HK-2 (cell line): ENCODE results near the gene NAALADL2.
"Not testable (repeated sequence)": the region's sequence is repeated elsewhere in the genome, so short reads cannot be mapped to it uniquely, and the experiment has no call there.

Experiments
- DNase-seq: peaks from one replicate; pipeline ENCODE4 v3.0.0-alpha.2; 2018; ENCODE audit not compliant: unreplicated experiment

Gene NAALADL2

GRCh38 chr3:175073219-175073905 is 214.2 kb downstream of the NAALADL2 start:
- no peak for DNase-seq

GRCh38 chr3:175075269-175075668 is 216.1 kb downstream of the NAALADL2 start:
- DNase-seq, result no peak

GRCh38 chr3:175077216-175077615 is 218.1 kb downstream of the NAALADL2 start:
- no peak for DNase-seq

- no peak for DNase-seq
Observed at GRCh38 chr3:175082631-175083030, 223.5 kb downstream of the NAALADL2 start.

GRCh38 chr3:175087128-175087527 is 228.0 kb downstream of the NAALADL2 start:
- DNase-seq, result not testable (repeated sequence)

- DNase-seq, result no peak
Observed at GRCh38 chr3:175088766-175089380, 229.7 kb downstream of the NAALADL2 start.

- no peak for DNase-seq
Observed at GRCh38 chr3:175091426-175092114, 232.4 kb downstream of the NAALADL2 start.

- no peak for DNase-seq
Observed at GRCh38 chr3:175093748-175094147, 234.6 kb downstream of the NAALADL2 start.

GRCh38 chr3:175094344-175094743 is 235.2 kb downstream of the NAALADL2 start:
- no peak for DNase-seq

- no peak for DNase-seq
Observed at GRCh38 chr3:175098644-175099043, 239.5 kb downstream of the NAALADL2 start.

GRCh38 chr3:175102161-175102560 is 243.0 kb downstream of the NAALADL2 start:
- no peak for DNase-seq

GRCh38 chr3:175103298-175103697 is 244.2 kb downstream of the NAALADL2 start:
- DNase-seq, result no peak

- DNase-seq, result no peak
Observed at GRCh38 chr3:175105066-175105465, 245.9 kb downstream of the NAALADL2 start.

GRCh38 chr3:175107231-175107630 is 248.1 kb downstream of the NAALADL2 start:
- no peak for DNase-seq

GRCh38 chr3:175107995-175108394 is 248.9 kb downstream of the NAALADL2 start:
- DNase-seq, result no peak

GRCh38 chr3:175108613-175109151 is 249.5 kb downstream of the NAALADL2 start:
- DNase-seq, result no peak

GRCh38 chr3:175111036-175111435 is 251.9 kb downstream of the NAALADL2 start:
- DNase-seq, result no peak

- no peak for DNase-seq
Observed at GRCh38 chr3:175118382-175118941, 259.3 kb downstream of the NAALADL2 start.

GRCh38 chr3:175121225-175121624 is 262.1 kb downstream of the NAALADL2 start:
- peak; percentile 6 for DNase-seq

GRCh38 chr3:175127075-175127662 is 268.0 kb downstream of the NAALADL2 start:
- DNase-seq, result no peak

GRCh38 chr3:175129126-175129525 is 270.0 kb downstream of the NAALADL2 start:
- no peak for DNase-seq

GRCh38 chr3:175129571-175129970 is 270.4 kb downstream of the NAALADL2 start:
- DNase-seq, result no peak
